HL-60 (cell line): ENCODE data around the gene DOCK1.

Experiments
- SPI1 ChIP-seq: IDR thresholded peaks from 2 replicates; pipeline ENCODE4 v1.6.1; 2012; ENCODE audit warnings: low read depth, mild to moderate bottlenecking, borderline replicate concordance
- TF ChIP-seq, protein P1 (sequence below): IDR thresholded peaks from one replicate; pipeline ENCODE4 v1.5.1; 2011; ENCODE audit warnings: low read length, control low read depth, inconsistent platforms; ENCODE audit not compliant: insufficient read depth

DNA sequence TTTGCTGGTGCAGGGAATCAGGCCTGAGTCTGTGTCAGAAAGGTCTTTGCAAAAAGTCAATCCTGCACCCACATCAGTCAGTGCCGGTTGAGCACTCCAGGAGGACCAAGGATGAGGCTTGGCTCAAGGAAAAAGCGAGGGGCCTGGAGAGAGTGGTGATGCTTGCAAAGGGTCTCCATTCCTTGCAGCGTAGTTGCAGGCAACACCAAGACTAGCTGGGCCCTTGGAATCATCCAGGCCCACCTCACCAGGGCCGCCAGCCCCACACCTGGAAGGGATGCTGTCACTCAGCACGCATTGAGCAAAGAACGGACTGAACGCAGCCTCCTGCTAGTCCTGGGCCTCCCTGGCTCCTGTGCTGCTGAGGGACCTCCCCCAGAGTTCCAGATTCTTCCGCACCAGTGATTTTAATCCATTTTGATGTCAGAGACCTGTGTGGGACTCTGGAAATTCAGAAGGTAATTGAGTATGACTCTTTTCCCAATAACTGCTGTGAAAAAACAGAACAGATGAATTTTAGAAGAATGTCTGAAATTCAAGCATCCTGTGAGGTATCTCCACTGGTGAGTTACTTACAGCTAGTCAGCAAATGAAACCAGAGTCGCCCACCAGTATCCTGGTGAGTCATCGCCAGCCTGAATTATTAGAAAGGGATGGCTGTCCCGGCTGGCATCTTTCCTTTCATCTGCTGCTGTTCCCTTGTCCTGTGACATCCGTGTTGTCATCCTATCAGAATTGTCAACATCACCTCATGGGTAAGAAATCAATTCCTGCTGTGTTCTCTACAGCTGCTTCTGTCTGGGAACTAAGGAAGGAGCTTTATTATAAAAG lies 493.1 kb downstream of the DOCK1 start:
- no peak for TF ChIP-seq SPI1
- TF ChIP-seq, protein P1, sequence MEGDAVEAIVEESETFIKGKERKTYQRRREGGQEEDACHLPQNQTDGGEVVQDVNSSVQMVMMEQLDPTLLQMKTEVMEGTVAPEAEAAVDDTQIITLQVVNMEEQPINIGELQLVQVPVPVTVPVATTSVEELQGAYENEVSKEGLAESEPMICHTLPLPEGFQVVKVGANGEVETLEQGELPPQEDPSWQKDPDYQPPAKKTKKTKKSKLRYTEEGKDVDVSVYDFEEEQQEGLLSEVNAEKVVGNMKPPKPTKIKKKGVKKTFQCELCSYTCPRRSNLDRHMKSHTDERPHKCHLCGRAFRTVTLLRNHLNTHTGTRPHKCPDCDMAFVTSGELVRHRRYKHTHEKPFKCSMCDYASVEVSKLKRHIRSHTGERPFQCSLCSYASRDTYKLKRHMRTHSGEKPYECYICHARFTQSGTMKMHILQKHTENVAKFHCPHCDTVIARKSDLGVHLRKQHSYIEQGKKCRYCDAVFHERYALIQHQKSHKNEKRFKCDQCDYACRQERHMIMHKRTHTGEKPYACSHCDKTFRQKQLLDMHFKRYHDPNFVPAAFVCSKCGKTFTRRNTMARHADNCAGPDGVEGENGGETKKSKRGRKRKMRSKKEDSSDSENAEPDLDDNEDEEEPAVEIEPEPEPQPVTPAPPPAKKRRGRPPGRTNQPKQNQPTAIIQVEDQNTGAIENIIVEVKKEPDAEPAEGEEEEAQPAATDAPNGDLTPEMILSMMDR = no peak
